Smooth muscle cell of the pulmonary artery (primary cell): ENCODE results near the gene MBD4. TPM values are rescaled to one million over a fixed set of nuclear protein-coding genes. Genes with fewer than 3 reads are reported as not detected.

ENCODE experiments used
- total RNA-seq: library from RNA; depleted of rRNA; stranded (reverse); fragments of >200 nt; gene quantifications from 2 replicates; pipeline ENCODE4 v1.2.3, GENCODE V29; 2014

The MBD4 gene
- total RNA-seq: 21.9 and 22.6 TPM in 2 replicates

GRCh38 chr3:129439817-129440617 is at the start of gene MBD4, which contains the start of gene IFT122:
TSS of gene MBD4 (minus strand) at chr3:129439948. CDS start at chr3:129439833, 115 bp downstream.
TSS of gene IFT122 (plus strand) at chr3:129440224. CDS start at chr3:129440331, 107 bp downstream.

DNA sequence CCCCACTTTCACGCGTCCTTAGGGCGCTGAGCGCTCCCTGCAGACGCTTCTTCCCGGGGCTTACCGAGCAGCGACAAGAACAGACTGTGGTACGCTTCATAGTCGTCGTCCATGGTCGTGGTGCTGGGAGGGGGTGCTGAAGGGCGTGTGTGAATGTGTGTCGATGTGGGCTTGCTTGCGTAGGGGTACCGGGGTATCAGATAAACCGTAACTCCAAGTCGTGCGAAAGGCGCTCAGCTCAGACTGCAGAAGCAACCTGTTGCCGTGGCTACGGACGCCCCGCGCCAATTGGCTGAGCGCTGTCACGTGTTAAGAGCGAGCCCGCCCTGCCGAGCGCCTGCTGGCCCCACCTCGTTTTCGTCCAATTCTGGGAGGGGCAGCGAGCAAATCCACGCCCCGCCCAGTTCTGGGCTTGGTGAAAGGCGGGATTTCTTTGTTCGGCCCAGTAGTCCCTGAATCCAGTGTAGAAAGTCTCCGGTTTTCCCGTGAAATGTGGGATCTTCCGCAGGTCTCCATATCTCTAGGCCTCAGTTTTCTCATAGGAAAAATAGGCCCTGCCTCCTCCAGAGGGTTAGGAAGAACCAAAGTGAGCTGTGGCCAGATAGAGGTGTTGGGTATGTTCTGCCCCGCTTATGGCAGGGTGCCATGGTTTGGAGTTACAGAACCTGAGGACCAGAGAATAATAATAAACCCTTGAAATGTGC is 11.2 kb downstream of the MBD4 start, which contains the start of gene EFCAB12:
Gene EFCAB12, minus strand, starts transcription at position 261 of the 704 bp plus-strand sequence. Its CDS starts 148 bp downstream, at position 113.

Other genes starting within 250 kb of the MBD4 start
- gene COPG1, start 190.3 kb downstream of the MBD4 start, total RNA-seq: 313 and 371 TPM in 2 replicates
- 18.1 and 19.0 TPM in 2 replicates for gene HMCES, start 161.1 kb downstream of the MBD4 start, total RNA-seq
- 0.03 and 0.07 TPM in 2 replicates for gene EFCAB12, start 11.3 kb downstream of the MBD4 start, total RNA-seq
- 26.6 and 32.1 TPM in 2 replicates for gene IFT122, start 276 bp upstream of the MBD4 start, total RNA-seq
- gene RHO, start 88.7 kb upstream of the MBD4 start, total RNA-seq: not detected in 2 replicates
- gene H1-8, start 103.2 kb upstream of the MBD4 start, total RNA-seq: not detected in 2 replicates
- gene PLXND1, start 166.7 kb upstream of the MBD4 start, total RNA-seq: 316 and 444 TPM in 2 replicates